ENCODE results near the gene CFP. TPM values are rescaled to one million over a fixed set of nuclear protein-coding genes. Genes with fewer than 3 reads are reported as not detected.

CFP gene
- total and polyA plus RNA-seq, 2 of the 13 experiments (the other 11 are each of a cell fraction or from before 2014, with no cell fraction given): 0.01 TPM; not detected in 1

DNA sequence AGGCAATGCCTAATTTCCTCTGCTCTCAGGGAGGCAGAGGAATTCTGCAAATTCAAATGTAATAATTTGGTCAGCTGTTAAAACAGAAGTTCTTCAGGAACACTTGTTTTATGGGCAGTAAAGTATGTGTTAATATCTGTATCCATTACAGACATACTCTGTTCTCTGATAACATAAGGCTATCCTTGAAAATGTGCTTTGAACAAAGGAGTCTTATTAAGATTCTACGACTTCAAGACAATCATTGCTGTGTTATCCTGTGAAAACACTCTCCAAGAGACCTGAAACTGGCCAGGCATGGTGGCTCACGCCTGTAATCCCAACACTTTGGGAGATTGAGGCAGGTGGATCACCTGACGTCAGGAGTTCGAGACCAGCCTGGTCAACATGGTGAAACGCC is 1.9 kb upstream of the CFP start:
- no peaks in the 10 kb centered on the region for H3K9me3 ChIP-seq (ENCODE audit: low read length)
- TF ChIP-seq, protein P1, sequence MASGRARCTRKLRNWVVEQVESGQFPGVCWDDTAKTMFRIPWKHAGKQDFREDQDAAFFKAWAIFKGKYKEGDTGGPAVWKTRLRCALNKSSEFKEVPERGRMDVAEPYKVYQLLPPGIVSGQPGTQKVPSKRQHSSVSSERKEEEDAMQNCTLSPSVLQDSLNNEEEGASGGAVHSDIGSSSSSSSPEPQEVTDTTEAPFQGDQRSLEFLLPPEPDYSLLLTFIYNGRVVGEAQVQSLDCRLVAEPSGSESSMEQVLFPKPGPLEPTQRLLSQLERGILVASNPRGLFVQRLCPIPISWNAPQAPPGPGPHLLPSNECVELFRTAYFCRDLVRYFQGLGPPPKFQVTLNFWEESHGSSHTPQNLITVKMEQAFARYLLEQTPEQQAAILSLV (CRISPR knock-in tag; IDR thresholded peaks at IDR 0.05; ENCODE audit: borderline replicate concordance): no peak
- no peak for TF ChIP-seq SNAPC2 (CRISPR knock-in tag; IDR thresholded peaks at IDR 0.05)
- in situ Hi-C loops (cut with HindIII; ENCODE audit: extremely low pct_ligation_motif_present, low pct_unique_long_range_greater_than_20kb) (no loop called here), intact Hi-C loops (cut with micrococcal nuclease; ENCODE audit: unreplicated experiment) (no loop called here)
- H3K27me3 ChIP-seq (ENCODE audit: control insufficient read depth in 1 of 2, insufficient read depth in 2 of 2, low read length in 2 of 2): no peaks in the 10 kb centered on the region
- no peaks in the 10 kb centered on the region for H3K4me1 ChIP-seq (ENCODE audit: insufficient read depth, low read length)
- 91% methylated on average over 5 of the region's 5 CpGs for WGBS (ENCODE audit: low lambda C conversion rate)
- H3K4me3 ChIP-seq (replicated peaks in 1 of 3; ENCODE audit: insufficient read depth in 1 of 3, low read depth in 2 of 3, low read length in 3 of 3): no peak overlapping the region
- no peak overlapping the region for H3K27ac ChIP-seq (ENCODE audit: extremely low read length, insufficient read depth, low read length)
- ChIA-PET POLR2A (no interaction called here), CTCF (ENCODE audit: low intra/inter-chr PET ratio, low total read pairs) (no interaction called here)
- FAIRE-seq (no peak), ATAC-seq (no peak), DNase-seq (ENCODE audit: low spot score) (no peak)
- H3K79me2 ChIP-seq (ENCODE audit: insufficient read depth, low read length): no peaks in the 10 kb centered on the region
- H2AFZ ChIP-seq (ENCODE audit: low read length): no peak overlapping the region
- H4K20me1 ChIP-seq (ENCODE audit: insufficient read depth, low read length): no peaks in the 10 kb centered on the region
- BruUV-seq (replicated peaks): no TSS peak
- H3K36me3 ChIP-seq (replicated peaks in 1 of 2; ENCODE audit: control insufficient read depth in 1 of 2, insufficient read depth in 2 of 2, low read length in 2 of 2): peaks cover 0 to 3% of the 10 kb centered on the region in 2 experiments; a peak in 1 of 5 replicates
- H3K9ac ChIP-seq (ENCODE audit: insufficient read depth, low read depth, low read length): no peak overlapping the region
- H3K4me2 ChIP-seq (ENCODE audit: low read depth, low read length): no peak overlapping the region

DNA sequence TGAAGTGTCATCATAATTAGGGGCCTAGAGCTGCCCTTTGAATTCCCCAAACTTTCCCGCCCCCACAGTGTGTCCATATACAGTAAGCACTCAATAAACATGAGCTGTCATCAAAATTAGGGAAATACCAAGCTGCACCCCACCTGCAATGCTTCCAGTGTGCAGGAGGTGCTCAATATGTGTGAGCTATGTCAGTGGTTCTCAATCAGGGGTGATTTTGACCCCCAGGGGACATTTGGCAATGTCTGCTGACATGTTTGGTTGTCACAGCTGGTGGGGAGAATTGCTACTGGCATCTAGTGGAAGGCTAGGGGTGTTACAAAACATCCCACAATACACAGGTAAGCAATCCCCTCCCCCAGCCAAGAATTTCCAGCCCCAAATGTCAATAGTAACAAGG is 748 bp downstream of the CFP start:
- TF ChIP-seq, protein P2, sequence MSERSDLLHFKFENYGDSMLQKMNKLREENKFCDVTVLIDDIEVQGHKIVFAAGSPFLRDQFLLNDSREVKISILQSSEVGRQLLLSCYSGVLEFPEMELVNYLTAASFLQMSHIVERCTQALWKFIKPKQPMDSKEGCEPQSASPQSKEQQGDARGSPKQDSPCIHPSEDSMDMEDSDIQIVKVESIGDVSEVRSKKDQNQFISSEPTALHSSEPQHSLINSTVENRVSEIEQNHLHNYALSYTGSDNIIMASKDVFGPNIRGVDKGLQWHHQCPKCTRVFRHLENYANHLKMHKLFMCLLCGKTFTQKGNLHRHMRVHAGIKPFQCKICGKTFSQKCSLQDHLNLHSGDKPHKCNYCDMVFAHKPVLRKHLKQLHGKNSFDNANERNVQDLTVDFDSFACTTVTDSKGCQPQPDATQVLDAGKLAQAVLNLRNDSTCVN (CRISPR knock-in tag; IDR thresholded peaks at IDR 0.05; ENCODE audit: borderline replicate concordance): no peak
- TF ChIP-seq ZNF350 (CRISPR knock-in tag; IDR thresholded peaks at IDR 0.05; ENCODE audit: borderline replicate concordance, low read depth) (no peak), STAG1 (CRISPR knock-in tag; IDR thresholded peaks at IDR 0.05) (0 out of 2 replicates have a peak, but pooled peaks have one; percentile 5)
- TF ChIP-seq, protein P3, sequence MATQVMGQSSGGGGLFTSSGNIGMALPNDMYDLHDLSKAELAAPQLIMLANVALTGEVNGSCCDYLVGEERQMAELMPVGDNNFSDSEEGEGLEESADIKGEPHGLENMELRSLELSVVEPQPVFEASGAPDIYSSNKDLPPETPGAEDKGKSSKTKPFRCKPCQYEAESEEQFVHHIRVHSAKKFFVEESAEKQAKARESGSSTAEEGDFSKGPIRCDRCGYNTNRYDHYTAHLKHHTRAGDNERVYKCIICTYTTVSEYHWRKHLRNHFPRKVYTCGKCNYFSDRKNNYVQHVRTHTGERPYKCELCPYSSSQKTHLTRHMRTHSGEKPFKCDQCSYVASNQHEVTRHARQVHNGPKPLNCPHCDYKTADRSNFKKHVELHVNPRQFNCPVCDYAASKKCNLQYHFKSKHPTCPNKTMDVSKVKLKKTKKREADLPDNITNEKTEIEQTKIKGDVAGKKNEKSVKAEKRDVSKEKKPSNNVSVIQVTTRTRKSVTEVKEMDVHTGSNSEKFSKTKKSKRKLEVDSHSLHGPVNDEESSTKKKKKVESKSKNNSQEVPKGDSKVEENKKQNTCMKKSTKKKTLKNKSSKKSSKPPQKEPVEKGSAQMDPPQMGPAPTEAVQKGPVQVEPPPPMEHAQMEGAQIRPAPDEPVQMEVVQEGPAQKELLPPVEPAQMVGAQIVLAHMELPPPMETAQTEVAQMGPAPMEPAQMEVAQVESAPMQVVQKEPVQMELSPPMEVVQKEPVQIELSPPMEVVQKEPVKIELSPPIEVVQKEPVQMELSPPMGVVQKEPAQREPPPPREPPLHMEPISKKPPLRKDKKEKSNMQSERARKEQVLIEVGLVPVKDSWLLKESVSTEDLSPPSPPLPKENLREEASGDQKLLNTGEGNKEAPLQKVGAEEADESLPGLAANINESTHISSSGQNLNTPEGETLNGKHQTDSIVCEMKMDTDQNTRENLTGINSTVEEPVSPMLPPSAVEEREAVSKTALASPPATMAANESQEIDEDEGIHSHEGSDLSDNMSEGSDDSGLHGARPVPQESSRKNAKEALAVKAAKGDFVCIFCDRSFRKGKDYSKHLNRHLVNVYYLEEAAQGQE (IDR thresholded peaks at IDR 0.05; ENCODE audit: borderline replicate concordance in 1 of 2, low read depth in 1 of 2, low read length in 2 of 2): no peak
- TF ChIP-seq, protein P4, sequence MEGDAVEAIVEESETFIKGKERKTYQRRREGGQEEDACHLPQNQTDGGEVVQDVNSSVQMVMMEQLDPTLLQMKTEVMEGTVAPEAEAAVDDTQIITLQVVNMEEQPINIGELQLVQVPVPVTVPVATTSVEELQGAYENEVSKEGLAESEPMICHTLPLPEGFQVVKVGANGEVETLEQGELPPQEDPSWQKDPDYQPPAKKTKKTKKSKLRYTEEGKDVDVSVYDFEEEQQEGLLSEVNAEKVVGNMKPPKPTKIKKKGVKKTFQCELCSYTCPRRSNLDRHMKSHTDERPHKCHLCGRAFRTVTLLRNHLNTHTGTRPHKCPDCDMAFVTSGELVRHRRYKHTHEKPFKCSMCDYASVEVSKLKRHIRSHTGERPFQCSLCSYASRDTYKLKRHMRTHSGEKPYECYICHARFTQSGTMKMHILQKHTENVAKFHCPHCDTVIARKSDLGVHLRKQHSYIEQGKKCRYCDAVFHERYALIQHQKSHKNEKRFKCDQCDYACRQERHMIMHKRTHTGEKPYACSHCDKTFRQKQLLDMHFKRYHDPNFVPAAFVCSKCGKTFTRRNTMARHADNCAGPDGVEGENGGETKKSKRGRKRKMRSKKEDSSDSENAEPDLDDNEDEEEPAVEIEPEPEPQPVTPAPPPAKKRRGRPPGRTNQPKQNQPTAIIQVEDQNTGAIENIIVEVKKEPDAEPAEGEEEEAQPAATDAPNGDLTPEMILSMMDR (CRISPR knock-in tag; IDR thresholded peaks at IDR 0.05): 0 out of 2 replicates have a peak, but pooled peaks have one; percentile 21
- no CpG with 5 or more reads among the region's 1 CpG for WGBS (ENCODE audit: low lambda C conversion rate)
- ChIA-PET CTCF (ENCODE audit: low intra/inter-chr PET ratio, low total read pairs) (no interaction called here), POLR2A (no interaction called here)
- no peak for ATAC-seq
- Histone ChIP-seq H4K20me1 (ENCODE audit: insufficient read depth, low read length) (no peaks in the 10 kb centered on the region), H3K4me1 (ENCODE audit: insufficient read depth, low read length) (no peaks in the 10 kb centered on the region), H3K9me3 (ENCODE audit: low read length) (no peaks in the 10 kb centered on the region), H3K27me3 (ENCODE audit: control insufficient read depth in 1 of 2, insufficient read depth in 2 of 2, low read length in 2 of 2) (peaks cover 0 to 7% of the 10 kb centered on the region in 2 experiments; a peak in 1 of 5 replicates), H3K4me3 (replicated peaks in 1 of 3; ENCODE audit: insufficient read depth in 1 of 3, low read depth in 2 of 3, low read length in 3 of 3) (no peak overlapping the region), H3K4me2 (ENCODE audit: low read depth, low read length) (no peak overlapping the region), H2AFZ (ENCODE audit: low read length) (no peak overlapping the region), H3K79me2 (ENCODE audit: insufficient read depth, low read length) (no peaks in the 10 kb centered on the region), H3K27ac (ENCODE audit: extremely low read length, insufficient read depth, low read length) (no peak overlapping the region), H3K36me3 (replicated peaks in 1 of 2; ENCODE audit: control insufficient read depth in 1 of 2, insufficient read depth in 2 of 2, low read length in 2 of 2) (no peaks in the 10 kb centered on the region), H3K9ac (ENCODE audit: insufficient read depth, low read depth, low read length) (no peak overlapping the region)
- intact Hi-C loops (cut with micrococcal nuclease; ENCODE audit: unreplicated experiment) (no loop called here), in situ Hi-C loops (cut with HindIII; ENCODE audit: extremely low pct_ligation_motif_present, low pct_unique_long_range_greater_than_20kb) (no loop called here)
- no peak for DNase-seq (ENCODE audit: low spot score)
- no peak for FAIRE-seq
- BruUV-seq (replicated peaks): no TSS peak

Data from HepG2 (cell line).